ENCODE data around the gene PPA2. TPM values are rescaled to one million over a fixed set of nuclear protein-coding genes. Genes with fewer than 3 reads are reported as not detected.

PPA2 gene
- total RNA-seq, 4 donors from 2014 or later: 46.2 to 164 (median 84.6) TPM

GRCh38 chr4:105430811-105431210 lies 43.1 kb downstream of the PPA2 start:
- TF ChIP-seq EP300 (IDR thresholded peaks at IDR 0.05; ENCODE audit: low read depth) (no peak), POLR2A (IDR thresholded peaks at IDR 0.05) (no peak), POLR2AphosphoS5 (IDR thresholded peaks at IDR 0.05) (no peak)
- TF ChIP-seq, protein P1, sequence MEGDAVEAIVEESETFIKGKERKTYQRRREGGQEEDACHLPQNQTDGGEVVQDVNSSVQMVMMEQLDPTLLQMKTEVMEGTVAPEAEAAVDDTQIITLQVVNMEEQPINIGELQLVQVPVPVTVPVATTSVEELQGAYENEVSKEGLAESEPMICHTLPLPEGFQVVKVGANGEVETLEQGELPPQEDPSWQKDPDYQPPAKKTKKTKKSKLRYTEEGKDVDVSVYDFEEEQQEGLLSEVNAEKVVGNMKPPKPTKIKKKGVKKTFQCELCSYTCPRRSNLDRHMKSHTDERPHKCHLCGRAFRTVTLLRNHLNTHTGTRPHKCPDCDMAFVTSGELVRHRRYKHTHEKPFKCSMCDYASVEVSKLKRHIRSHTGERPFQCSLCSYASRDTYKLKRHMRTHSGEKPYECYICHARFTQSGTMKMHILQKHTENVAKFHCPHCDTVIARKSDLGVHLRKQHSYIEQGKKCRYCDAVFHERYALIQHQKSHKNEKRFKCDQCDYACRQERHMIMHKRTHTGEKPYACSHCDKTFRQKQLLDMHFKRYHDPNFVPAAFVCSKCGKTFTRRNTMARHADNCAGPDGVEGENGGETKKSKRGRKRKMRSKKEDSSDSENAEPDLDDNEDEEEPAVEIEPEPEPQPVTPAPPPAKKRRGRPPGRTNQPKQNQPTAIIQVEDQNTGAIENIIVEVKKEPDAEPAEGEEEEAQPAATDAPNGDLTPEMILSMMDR (IDR thresholded peaks at IDR 0.05): no peak
- Histone ChIP-seq H3K36me3 (peaks cover 0 to 28% (median 14%) of the 10 kb centered on the region in 4 donors), H3K27me3 (no peaks in the 10 kb centered on the region), H3K4me1 (no peaks in the 10 kb centered on the region), H3K9me3 (no peaks in the 10 kb centered on the region), H3K27ac (no peak overlapping the region), H3K4me3 (no peak overlapping the region)
- no peak for DNase-seq
- intact Hi-C loops (cut with DNase I; ENCODE audit: low total_unique reads): no loop called here
- 50 to 77% methylated on average over 1 of the region's 1 CpG for whole genome bisulfite sequencing, 2 donors (ENCODE audit: low coverage in 1 of 2)
- in situ Hi-C loops (cut with MboI; ENCODE audit: low pct_ligation_motif_present in 1 of 4, low pct_unique_long_range_greater_than_20kb in 1 of 4, low sequenced_read_pairs in 3 of 4): no loop called here

- 95 to 96% methylated on average over 3 to 12 of the region's 12 CpGs for WGBS, 2 donors (ENCODE audit: low coverage in 1 of 2)
- H3K27me3 ChIP-seq: no peaks in the 10 kb centered on the region
- in situ Hi-C loops (cut with MboI; ENCODE audit: low pct_ligation_motif_present in 1 of 4, low pct_unique_long_range_greater_than_20kb in 1 of 4, low sequenced_read_pairs in 3 of 4): no loop called here
- intact Hi-C loops (cut with DNase I; ENCODE audit: low total_unique reads): no loop called here
- no peak overlapping the region for H3K4me3 ChIP-seq
- no peak overlapping the region for H3K27ac ChIP-seq
- TF ChIP-seq EP300 (IDR thresholded peaks at IDR 0.05; ENCODE audit: low read depth) (no peak), POLR2A (IDR thresholded peaks at IDR 0.05) (no peak), POLR2AphosphoS5 (IDR thresholded peaks at IDR 0.05) (no peak)
- TF ChIP-seq, protein P1 (IDR thresholded peaks at IDR 0.05): no peak
- DNase-seq: no peak
- H3K9me3 ChIP-seq: no peaks in the 10 kb centered on the region
- H3K4me1 ChIP-seq: no peaks in the 10 kb centered on the region
- H3K36me3 ChIP-seq: peaks cover 0 to 21% (median 0%) of the 10 kb centered on the region in 4 donors
Observed at GRCh38 chr4:105426187-105426897, 47.5 kb downstream of the PPA2 start.

GRCh38 chr4:105422207-105422920 lies 51.5 kb downstream of the PPA2 start:
- in situ Hi-C loops (cut with MboI; ENCODE audit: low pct_ligation_motif_present in 1 of 4, low pct_unique_long_range_greater_than_20kb in 1 of 4, low sequenced_read_pairs in 3 of 4): no loop called here
- Histone ChIP-seq H3K9me3 (no peaks in the 10 kb centered on the region), H3K36me3 (peaks cover 0 to 29% (median 0%) of the 10 kb centered on the region in 4 donors), H3K4me3 (no peak overlapping the region), H3K27ac (no peak overlapping the region), H3K27me3 (no peaks in the 10 kb centered on the region), H3K4me1 (no peaks in the 10 kb centered on the region)
- TF ChIP-seq EP300 (IDR thresholded peaks at IDR 0.05; ENCODE audit: low read depth) (no peak), POLR2AphosphoS5 (IDR thresholded peaks at IDR 0.05) (no peak), POLR2A (IDR thresholded peaks at IDR 0.05) (no peak)
- TF ChIP-seq, protein P1 (IDR thresholded peaks at IDR 0.05): no peak
- WGBS, 2 donors (ENCODE audit: low coverage in 1 of 2): 80 to 96% methylated on average over 3 of the region's 3 CpGs
- DNase-seq: no peak
- intact Hi-C loops (cut with DNase I; ENCODE audit: low total_unique reads): no loop called here

DNA sequence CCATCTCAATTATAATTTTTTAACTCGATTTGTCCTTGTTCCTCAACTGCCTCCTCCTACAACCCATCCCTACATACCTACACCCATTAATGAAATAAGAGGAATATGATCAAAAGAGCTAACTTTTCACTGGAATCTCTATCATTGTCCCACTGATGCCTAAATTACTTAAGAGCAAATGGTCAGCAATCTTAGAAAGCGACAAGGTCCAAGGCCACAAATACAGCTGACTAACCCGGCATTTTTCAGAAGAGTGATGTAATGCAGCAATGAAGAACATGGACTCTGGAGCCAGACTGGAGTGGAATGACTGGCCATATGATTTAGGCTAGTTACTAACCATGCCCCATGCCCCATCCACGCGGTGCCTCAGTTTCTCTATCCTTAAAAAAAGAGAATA lies 56.2 kb downstream of the PPA2 start:
- in situ Hi-C loops (cut with MboI; ENCODE audit: low pct_ligation_motif_present in 1 of 4, low pct_unique_long_range_greater_than_20kb in 1 of 4, low sequenced_read_pairs in 3 of 4): no loop called here

More for the DNA sequence above, 56.2 kb downstream of the PPA2 start:
- no peak overlapping the region for H3K27ac ChIP-seq
- no peaks in the 10 kb centered on the region for H3K27me3 ChIP-seq
- 92 to 96% methylated on average over 5 of the region's 5 CpGs for WGBS, 2 donors (ENCODE audit: low coverage in 1 of 2)
- H3K36me3 ChIP-seq: peaks cover 0 to 19% (median 0%) of the 10 kb centered on the region in 4 donors
- TF ChIP-seq POLR2A (IDR thresholded peaks at IDR 0.05): no peak
- TF ChIP-seq POLR2AphosphoS5 (IDR thresholded peaks at IDR 0.05): no peak
- TF ChIP-seq EP300 (IDR thresholded peaks at IDR 0.05; ENCODE audit: low read depth): no peak
- TF ChIP-seq, protein P1 (IDR thresholded peaks at IDR 0.05): no peak
- H3K4me1 ChIP-seq: no peaks in the 10 kb centered on the region
- H3K9me3 ChIP-seq: no peaks in the 10 kb centered on the region
- H3K4me3 ChIP-seq: no peak overlapping the region
- intact Hi-C loops (cut with DNase I; ENCODE audit: low total_unique reads): no loop called here
- no peak for DNase-seq

Measured in transverse colon (tissue), 4 donors.